Uterus (tissue), 2 donors: ENCODE measurements around the gene GNAL.
"Not testable (repeated sequence)": the region's sequence is repeated elsewhere in the genome, so short reads cannot be mapped to it uniquely, and the experiment has no call there.

Experiments used
- CTCF ChIP-seq, 4 experiments: fragments of 200-600 bp in 2 of 4; fragments of 450-650 bp in 2 of 4; sonication (generic) in 2 of 4; IDR thresholded peaks; one replicate each; pipeline ENCODE4 v1.5.1; 2016 to 2019; ENCODE audit warnings: antibody characterized with exemption in 4 of 4, mild to moderate bottlenecking in 2 of 4, moderate library complexity in 1 of 4
- POLR2A ChIP-seq, 2 donors: fragments of 450-650 bp; IDR thresholded peaks; one replicate each; pipeline ENCODE4 v1.6.1; 2016; ENCODE audit warnings: antibody characterized with exemption in 2 of 2, mild to moderate bottlenecking in 1 of 2, moderate library complexity in 1 of 2

- not testable (repeated sequence) for TF ChIP-seq CTCF, POLR2A (IDR thresholded peaks at IDR 0.05)
Observed at GRCh38 chr18:11916880-11917279, 227.8 kb downstream of the GNAL start.
